Measurements from ENCODE around the gene SLC13A3.
"Not testable (repeated sequence)": the region's sequence is repeated elsewhere in the genome, so short reads cannot be mapped to it uniquely, and the experiment has no call there.

The SLC13A3 gene

GRCh38 chr20:46681032-46681854 lies 30.0 kb upstream of the SLC13A3 start:
- no peak for DNase-seq

- no peak for DNase-seq
Measured at GRCh38 chr20:46680684-46681031, 29.4 kb upstream of the SLC13A3 start.

- no peak for DNase-seq
Measured at GRCh38 chr20:46678516-46678915, 27.3 kb upstream of the SLC13A3 start.

GRCh38 chr20:46677608-46678007 lies 26.3 kb upstream of the SLC13A3 start:
- DNase-seq = no peak

GRCh38 chr20:46676649-46677316 lies 25.5 kb upstream of the SLC13A3 start:
- not testable (repeated sequence) for DNase-seq

- no peak for DNase-seq
Measured at GRCh38 chr20:46674253-46675083, 23.2 kb upstream of the SLC13A3 start.

GRCh38 chr20:46673394-46674252 lies 22.4 kb upstream of the SLC13A3 start:
- DNase-seq = no peak

GRCh38 chr20:46672543-46673148 lies 21.4 kb upstream of the SLC13A3 start:
- no peak for DNase-seq

- DNase-seq = no peak
Measured at GRCh38 chr20:46671866-46672542, 20.7 kb upstream of the SLC13A3 start.

GRCh38 chr20:46670585-46671584 lies 19.6 kb upstream of the SLC13A3 start:
- no peak for DNase-seq

GRCh38 chr20:46670228-46670584 lies 18.9 kb upstream of the SLC13A3 start:
- DNase-seq = no peak

- DNase-seq = no peak
Measured at GRCh38 chr20:46666818-46667515, 15.7 kb upstream of the SLC13A3 start.

GRCh38 chr20:46666306-46666705 lies 15.0 kb upstream of the SLC13A3 start:
- no peak for DNase-seq

- DNase-seq = no peak
Measured at GRCh38 chr20:46665602-46666001, 14.3 kb upstream of the SLC13A3 start.

- no peak for DNase-seq
Measured at GRCh38 chr20:46663531-46663930, 12.3 kb upstream of the SLC13A3 start.

- no peak for DNase-seq
Measured at GRCh38 chr20:46661659-46662058, 10.4 kb upstream of the SLC13A3 start.

GRCh38 chr20:46660487-46660886 lies 9.2 kb upstream of the SLC13A3 start:
- no peak for DNase-seq

GRCh38 chr20:46657618-46658017 lies 6.4 kb upstream of the SLC13A3 start:
- no peak for DNase-seq

- no peak for DNase-seq
Measured at GRCh38 chr20:46657137-46657536, 5.9 kb upstream of the SLC13A3 start.

GRCh38 chr20:46652699-46653098 lies 1.4 kb upstream of the SLC13A3 start:
- DNase-seq = no peak
